B cell (primary cell): ENCODE results near the gene WBP1. TPM values are rescaled to one million over a fixed set of nuclear protein-coding genes. Genes with fewer than 3 reads are reported as not detected.

ENCODE experiments used
- ATAC-seq: fragments of 200-7000 bp; cut with Tn5 transposase; one replicate; pipeline ENCODE4 v1.10.0; 2021; ENCODE audit warnings: low read depth, mild to moderate bottlenecking, moderate number of reproducible peaks, moderate library complexity
- CTCF ChIA-PET: fragments of 350-600 bp; sonication (Branson Sonifier 250); formaldehyde crosslinking; loops from one replicate; lab custom pipeline; 2021; ENCODE audit warnings: antibody characterized with exemption, inconsistent platforms; lab: Charles Lee
- POLR2A ChIA-PET: fragments of 350-600 bp; sonication (Branson Sonifier 250); formaldehyde crosslinking; loops from one replicate; lab custom pipeline; 2021; ENCODE audit warnings: antibody characterized with exemption; lab: Charles Lee
- DNase-seq: peaks from one replicate; pipeline ENCODE4 v3.0.0; 2013
- H2AFZ ChIP-seq: 2 replicates; pipeline ENCODE4 v1.6.1; 2012; ENCODE audit warnings: mild to moderate bottlenecking, low read depth, low read length; ENCODE audit not compliant: insufficient read depth, poor library complexity, severe bottlenecking
- H3K27ac ChIP-seq, 2 donors: 1 replicate in 1 of 2; 2 replicates in 1 of 2; pipeline ENCODE4 v1.5.1; 2012 to 2013; ENCODE audit warnings: low read length in 2 of 2, mild to moderate bottlenecking in 2 of 2, moderate library complexity in 1 of 2
- H3K27me3 ChIP-seq, 4 experiments: fragments of 200-600 bp in 1 of 4; sonication (generic) in 1 of 4; replicated peaks in 1 of 4; 1 replicate in 2 of 4; 2 replicates in 2 of 4; pipeline versions ENCODE4 v1.6.1 to v1.7.0; 2013 to 2016; ENCODE audit warnings: low read length in 3 of 4, mild to moderate bottlenecking in 2 of 4, mixed read lengths in 1 of 4, moderate library complexity in 1 of 4; ENCODE audit not compliant: insufficient read depth in 4 of 4, control insufficient read depth in 3 of 4; ENCODE audit errors: control extremely low read depth in 1 of 4
- H3K36me3 ChIP-seq, 2 experiments: replicated peaks in 1 of 2; 1 replicate in 1 of 2; 2 replicates in 1 of 2; pipeline versions ENCODE4 v1.6.1 to v1.7.1; 2013; ENCODE audit warnings: low read length in 1 of 2; ENCODE audit not compliant: insufficient read depth in 2 of 2, control insufficient read depth in 1 of 2; ENCODE audit errors: control extremely low read depth in 1 of 2, extremely low read depth in 1 of 2
- H3K4me1 ChIP-seq, 2 donors: fragments of 200-600 bp in 1 of 2; sonication (generic) in 1 of 2; 1 replicate in 1 of 2; 2 replicates in 1 of 2; pipeline versions ENCODE4 v1.5.1 to v1.6.1; 2013 to 2017; ENCODE audit warnings: low read length in 2 of 2; ENCODE audit not compliant: control insufficient read depth in 2 of 2, insufficient read depth in 2 of 2
- H3K4me2 ChIP-seq: replicated peaks from 2 replicates; pipeline ENCODE3; 2012; ENCODE audit warnings: mild to moderate bottlenecking, low read depth, low read length; ENCODE audit not compliant: poor library complexity, severe bottlenecking
- H3K4me3 ChIP-seq, 5 experiments: fragments of 200-600 bp in 1 of 5; sonication (generic) in 1 of 5; 1 replicate in 3 of 5; 2 replicates in 2 of 5; pipeline versions ENCODE4 v1.5.1 to v1.7.0; 2011 to 2016; ENCODE audit warnings: low read length in 4 of 5, mild to moderate bottlenecking in 4 of 5, low read depth in 2 of 5, control low read depth in 1 of 5, moderate library complexity in 1 of 5; ENCODE audit not compliant: insufficient read depth in 1 of 5; ENCODE audit errors: control extremely low read depth in 1 of 5, extremely low read depth in 1 of 5
- H3K79me2 ChIP-seq: fragments of 200-600 bp; sonication (generic); one replicate; pipeline ENCODE4 v1.6.0; 2016; ENCODE audit warnings: low read length; ENCODE audit not compliant: control insufficient read depth, insufficient read depth
- H3K9ac ChIP-seq: fragments of 200-600 bp; sonication (generic); 2 replicates; pipeline ENCODE4 v1.6.1; 2017; ENCODE audit warnings: mild to moderate bottlenecking, low read length, moderate library complexity
- H3K9me3 ChIP-seq, 3 donors: one replicate each; pipeline versions ENCODE4 v1.6.1 to v1.7.1; 2013; ENCODE audit warnings: low read length in 2 of 3; ENCODE audit not compliant: control insufficient read depth in 2 of 3, insufficient read depth in 1 of 3; ENCODE audit errors: control extremely low read depth in 1 of 3
- H4K20me1 ChIP-seq: 2 replicates; pipeline ENCODE4 v1.6.0; 2012; ENCODE audit warnings: mild to moderate bottlenecking, low read length; ENCODE audit not compliant: insufficient read depth, control insufficient read depth, poor library complexity, severe bottlenecking
- H3K27ac Mint-ChIP-seq: one replicate; pipeline ENCODE4 v1.8.0; 2021; ENCODE audit warnings: mixed read lengths
- H3K27me3 Mint-ChIP-seq: one replicate; pipeline ENCODE4 v1.8.0; 2021; ENCODE audit warnings: mixed read lengths
- H3K4me1 Mint-ChIP-seq: one replicate; pipeline ENCODE4 v1.8.0; 2021; ENCODE audit warnings: mixed read lengths
- H3K4me3 Mint-ChIP-seq: one replicate; pipeline ENCODE4 v1.8.0; 2021; ENCODE audit warnings: mixed read lengths
- H3K9me3 Mint-ChIP-seq: one replicate; pipeline ENCODE4 v1.8.0; 2022; ENCODE audit warnings: mixed read lengths; ENCODE audit not compliant: insufficient read depth
- CTCF ChIP-seq: fragments of 200-600 bp; IDR thresholded peaks from one replicate; pipeline ENCODE4 v1.8.0; 2022; ENCODE audit warnings: antibody characterized with exemption, mild to moderate bottlenecking
- EZH2 ChIP-seq: IDR thresholded peaks from 2 replicates; pipeline ENCODE4 v1.6.1; 2012; ENCODE audit warnings: borderline replicate concordance, low read depth, mild to moderate bottlenecking, moderate library complexity, low read length; ENCODE audit not compliant: insufficient read depth, poor library complexity, severe bottlenecking
- WGBS: methylation state at CpG from one replicate; pipeline ENCODE4 v1.1.5; 2013; ENCODE audit warnings: missing lambda C conversion rate; ENCODE audit not compliant: insufficient coverage; 5-methylcytosine and 5-hydroxymethylcytosine counted together
- intact Hi-C: fragments of 100-400 bp; cut with micrococcal nuclease; formaldehyde crosslinking; loops from one replicate; pipeline ENCODE4 v1.10.0; 2022
- polyA plus RNA-seq: library from polyadenylated mRNA; depleted of rRNA; stranded (reverse); fragments of >200 nt; gene quantifications from 2 replicates; pipeline ENCODE4 v1.2.3, GENCODE V29; 2012
- total RNA-seq, 2 donors: library from RNA; stranded (reverse); fragments of 120-200 nt in 1 of 2; gene quantifications; 1 replicate in 1 of 2; 2 replicates in 1 of 2; pipeline versions ENCODE4 v1.2.3 to v1.2.4, GENCODE V29; 2013 to 2022

WBP1 gene
- total and polyA plus RNA-seq, 2 donors (not counting 1 experiment from before 2014, with no cell fraction given) = 98.4 to 207 TPM

GRCh38 chr2:74503506-74504475 is 45.6 kb downstream of the WBP1 start:
- H4K20me1 ChIP-seq = no peaks in the 10 kb centered on the region
- intact Hi-C loops = loop anchor here (1.0 kb wide), 1 partner anchor 84 kb away; no protein-coding TSS in a partner anchor
- H3K27ac ChIP-seq = no peak overlapping the region
- TF ChIP-seq EZH2 (no peak), CTCF (no peak)
- H3K4me1 ChIP-seq = peaks cover 53 to 56% of the 10 kb centered on the region in 2 donors
- Mint-ChIP-seq H3K27ac (peak overlapping the region; percentile 81), H3K4me1 (peaks cover 74% of the 10 kb centered on the region), H3K4me3 (peak overlapping the region; percentile 86), H3K9me3 (no peaks in the 10 kb centered on the region), H3K27me3 (peaks cover 54% of the 10 kb centered on the region)
- ATAC-seq = no peak
- peaks cover 0 to 10% of the 10 kb centered on the region in 2 experiments for H3K36me3 ChIP-seq
- WGBS = 62% methylated on average over 45 of the region's 45 CpGs
- H3K79me2 ChIP-seq = peaks cover 8% of the 10 kb centered on the region
- H3K4me2 ChIP-seq = peak overlapping the region; percentile 94
- DNase-seq = no peak
- H3K9ac ChIP-seq = peak overlapping the region; percentile 67
- ChIA-PET CTCF (interaction anchor here (0.8 to 8.1 kb wide), 11 partner anchors 8 to 84 kb away, joined by 3 to 111 read pairs (median 4); partner anchors contain the start of genes AUP1, CCDC142, TLX2 and TTC31), POLR2A (interaction anchor here (0.5 to 1.6 kb wide), 5 partner anchors 46 to 680 kb away, joined by 3 to 6 read pairs (median 3); partner anchors contain the start of gene WBP1)
- H3K9me3 ChIP-seq = peaks cover 0 to 23% (median 0%) of the 10 kb centered on the region in 3 donors
- peaks cover 0 to 71% (median 29%) of the 10 kb centered on the region in 4 experiments for H3K27me3 ChIP-seq
- H2AFZ ChIP-seq = peak overlapping the region; percentile 73
- H3K4me3 ChIP-seq = peak overlapping the region in 4 of 5 experiments; percentile 46 to 67 (median 54)
